ENCODE results near the gene ISY1. TPM values are rescaled to one million over a fixed set of nuclear protein-coding genes. Genes with fewer than 3 reads are reported as not detected.
"Not testable (repeated sequence)": the region's sequence is repeated elsewhere in the genome, so short reads cannot be mapped to it uniquely, and the experiment has no call there.

The ISY1 gene
- total and polyA plus RNA-seq, 4 donors, result 6.4 to 13.2 (median 10.5) TPM

DNA sequence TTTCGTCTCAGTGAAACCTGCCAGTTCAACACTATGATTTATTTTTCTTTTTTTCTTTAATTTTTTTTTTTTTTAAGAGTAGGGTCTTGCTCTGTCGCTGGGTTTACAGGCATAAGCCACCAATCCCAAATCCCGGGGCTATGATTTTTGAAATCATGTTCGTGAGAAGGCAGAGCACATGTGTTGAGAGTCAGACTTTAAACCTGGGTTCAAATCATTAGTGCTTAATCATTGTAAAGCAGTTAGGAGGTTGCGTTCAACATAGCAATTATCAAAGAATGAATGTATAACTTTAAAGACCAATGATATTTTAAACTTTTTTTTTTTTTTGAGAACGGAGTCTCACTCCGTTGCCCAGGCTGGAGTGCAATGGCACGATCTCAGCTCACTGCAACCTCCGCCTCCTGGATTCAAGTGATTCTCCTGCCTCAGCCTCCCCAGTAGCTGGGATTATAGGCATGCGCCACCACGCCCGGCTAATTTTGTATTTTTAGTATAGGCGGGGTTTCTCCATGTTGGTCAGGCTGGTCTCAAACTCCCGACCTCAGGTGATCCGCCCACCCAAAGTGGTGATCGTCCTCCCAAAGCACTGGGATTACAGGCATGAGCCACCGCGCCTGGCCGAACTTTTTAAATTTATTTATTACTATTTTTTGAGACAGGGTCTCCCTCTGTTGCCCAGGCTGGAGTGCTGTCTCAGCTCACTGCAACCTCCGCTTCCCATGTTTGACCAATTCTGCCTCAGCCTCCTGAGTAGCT, 24.1 kb upstream of the ISY1 start:
- not testable (repeated sequence) for H3K9me3 ChIP-seq (ENCODE audit: control insufficient read depth in 4 of 4, low read length in 3 of 4); H3K36me3 ChIP-seq (ENCODE audit: control insufficient read depth in 4 of 4, insufficient read depth in 3 of 4, low read depth in 1 of 4, low read length in 3 of 4); H3K27me3 ChIP-seq (ENCODE audit: control insufficient read depth in 4 of 4, insufficient read depth in 4 of 4, low read length in 3 of 4); DNase-seq (ENCODE audit: low spot score)
- TF ChIP-seq HNF4A (conservative IDR thresholded peaks at IDR 0.05), result peak; percentile 53 to 74
- peak overlapping the region; percentile 98 for H3K27ac ChIP-seq (ENCODE audit: low read depth in 1 of 2, low read length in 2 of 2)
- peak overlapping the region; percentile 94 to 99 for H3K9ac ChIP-seq (ENCODE audit: low read depth in 1 of 2, low read length in 2 of 2)
- 73% methylated on average over 20 of the region's 20 CpGs for WGBS
- peak overlapping the region; percentile 80 to 92 (median 86) for H3K4me3 ChIP-seq (ENCODE audit: low read depth in 1 of 3, low read length in 3 of 3)
- peaks cover 6 to 27% (median 13%) of the 10 kb centered on the region in 4 donors for H3K4me1 ChIP-seq (ENCODE audit: control insufficient read depth in 4 of 4, insufficient read depth in 4 of 4, low read length in 3 of 4)

DNA sequence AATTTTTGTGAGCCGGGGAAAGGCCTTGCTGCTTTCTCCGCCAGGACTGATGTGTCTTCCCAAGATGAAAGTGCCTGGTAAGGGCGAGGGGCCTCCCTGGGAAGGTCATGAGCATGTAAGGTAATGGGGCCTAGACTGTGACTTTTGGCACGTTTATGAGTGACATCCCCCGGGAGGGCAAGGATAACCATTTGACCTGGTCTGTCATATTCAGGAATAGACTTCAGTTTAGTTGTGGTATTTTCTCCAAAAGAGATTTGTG, 23.5 kb upstream of the ISY1 start:
- Histone ChIP-seq H3K36me3 (ENCODE audit: control insufficient read depth in 4 of 4, insufficient read depth in 3 of 4, low read depth in 1 of 4, low read length in 3 of 4) (peaks cover 0 to 3% (median 0%) of the 10 kb centered on the region in 4 donors), H3K9me3 (ENCODE audit: control insufficient read depth in 4 of 4, low read length in 3 of 4) (no peaks in the 10 kb centered on the region), H3K9ac (ENCODE audit: low read depth in 1 of 2, low read length in 2 of 2) (peak overlapping the region; percentile 94 to 99), H3K4me3 (ENCODE audit: low read depth in 1 of 3, low read length in 3 of 3) (peak overlapping the region; percentile 80 to 92 (median 86)), H3K4me1 (ENCODE audit: control insufficient read depth in 4 of 4, insufficient read depth in 4 of 4, low read length in 3 of 4) (peaks cover 11 to 34% (median 18%) of the 10 kb centered on the region in 4 donors), H3K27ac (ENCODE audit: low read depth in 1 of 2, low read length in 2 of 2) (peak overlapping the region; percentile 98), H3K27me3 (ENCODE audit: control insufficient read depth in 4 of 4, insufficient read depth in 4 of 4, low read length in 3 of 4) (no peaks in the 10 kb centered on the region)
- TF ChIP-seq YY1 (IDR thresholded peaks at IDR 0.05) (peak; percentile 14), JUND (IDR thresholded peaks at IDR 0.05) (no peak)
- no peak for DNase-seq (ENCODE audit: low spot score)
- WGBS, result 1% methylated on average over 5 of the region's 5 CpGs

DNA sequence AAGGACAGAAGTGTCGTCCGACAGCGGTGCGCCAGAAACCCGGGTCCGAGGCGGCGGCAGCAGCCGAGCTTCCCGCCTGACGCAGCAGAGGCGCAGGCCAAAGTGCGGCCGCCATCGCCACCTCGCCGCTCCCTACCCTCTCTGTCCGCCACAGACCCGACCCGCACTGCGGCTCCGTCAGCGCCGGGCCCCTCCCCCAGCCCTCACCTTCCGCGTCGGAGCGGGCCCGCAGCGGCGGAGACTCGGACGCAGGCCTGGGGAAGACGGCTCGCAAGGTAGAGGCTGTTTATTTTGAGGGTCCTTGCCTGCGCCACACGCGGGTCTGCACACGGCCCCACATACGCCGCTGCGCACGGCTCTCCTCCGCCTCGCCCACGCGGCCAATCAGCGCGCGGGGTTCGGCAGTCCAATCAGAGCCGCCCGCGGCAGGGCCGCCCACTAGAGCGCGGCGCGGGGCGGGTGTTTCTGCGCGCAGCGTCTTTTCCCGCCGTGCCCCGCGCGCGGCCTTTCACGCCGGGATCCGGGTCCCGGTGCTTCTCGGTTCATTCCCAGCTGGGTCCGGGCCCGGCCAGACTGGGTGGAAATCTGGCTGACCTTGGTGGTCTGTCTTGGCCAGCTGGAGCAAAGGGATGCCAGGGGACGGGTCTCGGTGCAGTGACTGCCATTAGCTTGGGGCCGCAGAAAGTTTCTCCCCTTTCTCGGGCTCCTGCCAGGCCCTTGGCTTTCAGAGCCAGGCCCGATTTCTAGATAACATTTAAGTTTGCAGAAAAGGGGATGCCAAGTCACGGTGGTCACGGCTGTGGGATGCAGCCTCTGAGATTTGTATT, 22.9 kb upstream of the ISY1 start, which contains the start of gene CNBP:
TSS of gene CNBP (minus strand) at position 328 of the 827 bp plus-strand sequence. CDS start 12,139 bp downstream, outside the sequence.
- H3K4me1 ChIP-seq (ENCODE audit: control insufficient read depth in 4 of 4, insufficient read depth in 4 of 4, low read length in 3 of 4), result peaks cover 14 to 39% (median 23%) of the 10 kb centered on the region in 4 donors
- under 1% methylated on average over 83 of the region's 83 CpGs for WGBS
- peak within 1 kb of the TSS; percentile 86 to 96 (median 95) for H3K4me3 ChIP-seq (ENCODE audit: low read depth in 1 of 3, low read length in 3 of 3)

More for the DNA sequence above, 22.9 kb upstream of the ISY1 start, which contains the start of gene CNBP:
- Histone ChIP-seq H3K27ac (ENCODE audit: low read depth in 1 of 2, low read length in 2 of 2) (peak within 1 kb of the TSS; percentile 98), H3K9ac (ENCODE audit: low read depth in 1 of 2, low read length in 2 of 2) (peak within 1 kb of the TSS; percentile 94 to 100), H3K27me3 (ENCODE audit: control insufficient read depth in 4 of 4, insufficient read depth in 4 of 4, low read length in 3 of 4) (no peaks in the 10 kb centered on the region), H3K36me3 (ENCODE audit: control insufficient read depth in 4 of 4, insufficient read depth in 3 of 4, low read depth in 1 of 4, low read length in 3 of 4) (peaks cover 0 to 8% (median 2%) of the 10 kb centered on the region in 4 donors), H3K9me3 (ENCODE audit: control insufficient read depth in 4 of 4, low read length in 3 of 4) (no peaks in the 10 kb centered on the region)
- TF ChIP-seq, protein P1, sequence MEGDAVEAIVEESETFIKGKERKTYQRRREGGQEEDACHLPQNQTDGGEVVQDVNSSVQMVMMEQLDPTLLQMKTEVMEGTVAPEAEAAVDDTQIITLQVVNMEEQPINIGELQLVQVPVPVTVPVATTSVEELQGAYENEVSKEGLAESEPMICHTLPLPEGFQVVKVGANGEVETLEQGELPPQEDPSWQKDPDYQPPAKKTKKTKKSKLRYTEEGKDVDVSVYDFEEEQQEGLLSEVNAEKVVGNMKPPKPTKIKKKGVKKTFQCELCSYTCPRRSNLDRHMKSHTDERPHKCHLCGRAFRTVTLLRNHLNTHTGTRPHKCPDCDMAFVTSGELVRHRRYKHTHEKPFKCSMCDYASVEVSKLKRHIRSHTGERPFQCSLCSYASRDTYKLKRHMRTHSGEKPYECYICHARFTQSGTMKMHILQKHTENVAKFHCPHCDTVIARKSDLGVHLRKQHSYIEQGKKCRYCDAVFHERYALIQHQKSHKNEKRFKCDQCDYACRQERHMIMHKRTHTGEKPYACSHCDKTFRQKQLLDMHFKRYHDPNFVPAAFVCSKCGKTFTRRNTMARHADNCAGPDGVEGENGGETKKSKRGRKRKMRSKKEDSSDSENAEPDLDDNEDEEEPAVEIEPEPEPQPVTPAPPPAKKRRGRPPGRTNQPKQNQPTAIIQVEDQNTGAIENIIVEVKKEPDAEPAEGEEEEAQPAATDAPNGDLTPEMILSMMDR (IDR thresholded peaks at IDR 0.05; ENCODE audit: low read depth, low read length, missing input control), result no peak
- TF ChIP-seq FOXA1 (IDR thresholded peaks at IDR 0.05), result peak; percentile 42
- no peak for TF ChIP-seq FOXA2 (IDR thresholded peaks at IDR 0.05)
- no peak for TF ChIP-seq NR2F2 (IDR thresholded peaks at IDR 0.05)
- TF ChIP-seq EGR1 (IDR thresholded peaks at IDR 0.05; ENCODE audit: low read depth in 2 of 2), result peak; percentile 57 to 86
- no peak for TF ChIP-seq HNF4G (IDR thresholded peaks at IDR 0.05)
- TF ChIP-seq TAF1 (conservative IDR thresholded peaks at IDR 0.05), result peak; percentile 98
- TF ChIP-seq, protein P2, sequence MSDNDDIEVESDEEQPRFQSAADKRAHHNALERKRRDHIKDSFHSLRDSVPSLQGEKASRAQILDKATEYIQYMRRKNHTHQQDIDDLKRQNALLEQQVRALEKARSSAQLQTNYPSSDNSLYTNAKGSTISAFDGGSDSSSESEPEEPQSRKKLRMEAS (IDR thresholded peaks at IDR 0.05), result peak; percentile 29
- peak; percentile 70 for TF ChIP-seq SP1 (IDR thresholded peaks at IDR 0.05)
- TF ChIP-seq GABPA (IDR thresholded peaks at IDR 0.05 in 1 of 2, conservative IDR thresholded peaks at IDR 0.05 in 1 of 2), result peak in 1 of 2 donors; percentile 65
- TF ChIP-seq, protein P3, sequence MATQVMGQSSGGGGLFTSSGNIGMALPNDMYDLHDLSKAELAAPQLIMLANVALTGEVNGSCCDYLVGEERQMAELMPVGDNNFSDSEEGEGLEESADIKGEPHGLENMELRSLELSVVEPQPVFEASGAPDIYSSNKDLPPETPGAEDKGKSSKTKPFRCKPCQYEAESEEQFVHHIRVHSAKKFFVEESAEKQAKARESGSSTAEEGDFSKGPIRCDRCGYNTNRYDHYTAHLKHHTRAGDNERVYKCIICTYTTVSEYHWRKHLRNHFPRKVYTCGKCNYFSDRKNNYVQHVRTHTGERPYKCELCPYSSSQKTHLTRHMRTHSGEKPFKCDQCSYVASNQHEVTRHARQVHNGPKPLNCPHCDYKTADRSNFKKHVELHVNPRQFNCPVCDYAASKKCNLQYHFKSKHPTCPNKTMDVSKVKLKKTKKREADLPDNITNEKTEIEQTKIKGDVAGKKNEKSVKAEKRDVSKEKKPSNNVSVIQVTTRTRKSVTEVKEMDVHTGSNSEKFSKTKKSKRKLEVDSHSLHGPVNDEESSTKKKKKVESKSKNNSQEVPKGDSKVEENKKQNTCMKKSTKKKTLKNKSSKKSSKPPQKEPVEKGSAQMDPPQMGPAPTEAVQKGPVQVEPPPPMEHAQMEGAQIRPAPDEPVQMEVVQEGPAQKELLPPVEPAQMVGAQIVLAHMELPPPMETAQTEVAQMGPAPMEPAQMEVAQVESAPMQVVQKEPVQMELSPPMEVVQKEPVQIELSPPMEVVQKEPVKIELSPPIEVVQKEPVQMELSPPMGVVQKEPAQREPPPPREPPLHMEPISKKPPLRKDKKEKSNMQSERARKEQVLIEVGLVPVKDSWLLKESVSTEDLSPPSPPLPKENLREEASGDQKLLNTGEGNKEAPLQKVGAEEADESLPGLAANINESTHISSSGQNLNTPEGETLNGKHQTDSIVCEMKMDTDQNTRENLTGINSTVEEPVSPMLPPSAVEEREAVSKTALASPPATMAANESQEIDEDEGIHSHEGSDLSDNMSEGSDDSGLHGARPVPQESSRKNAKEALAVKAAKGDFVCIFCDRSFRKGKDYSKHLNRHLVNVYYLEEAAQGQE (IDR thresholded peaks at IDR 0.05), result peak; percentile 87
- TF ChIP-seq, protein P4, sequence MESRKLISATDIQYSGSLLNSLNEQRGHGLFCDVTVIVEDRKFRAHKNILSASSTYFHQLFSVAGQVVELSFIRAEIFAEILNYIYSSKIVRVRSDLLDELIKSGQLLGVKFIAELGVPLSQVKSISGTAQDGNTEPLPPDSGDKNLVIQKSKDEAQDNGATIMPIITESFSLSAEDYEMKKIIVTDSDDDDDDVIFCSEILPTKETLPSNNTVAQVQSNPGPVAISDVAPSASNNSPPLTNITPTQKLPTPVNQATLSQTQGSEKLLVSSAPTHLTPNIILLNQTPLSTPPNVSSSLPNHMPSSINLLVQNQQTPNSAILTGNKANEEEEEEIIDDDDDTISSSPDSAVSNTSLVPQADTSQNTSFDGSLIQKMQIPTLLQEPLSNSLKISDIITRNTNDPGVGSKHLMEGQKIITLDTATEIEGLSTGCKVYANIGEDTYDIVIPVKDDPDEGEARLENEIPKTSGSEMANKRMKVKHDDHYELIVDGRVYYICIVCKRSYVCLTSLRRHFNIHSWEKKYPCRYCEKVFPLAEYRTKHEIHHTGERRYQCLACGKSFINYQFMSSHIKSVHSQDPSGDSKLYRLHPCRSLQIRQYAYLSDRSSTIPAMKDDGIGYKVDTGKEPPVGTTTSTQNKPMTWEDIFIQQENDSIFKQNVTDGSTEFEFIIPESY (IDR thresholded peaks at IDR 0.05), result peak; percentile 16
- TF ChIP-seq JUND (IDR thresholded peaks at IDR 0.05), result peak in 1 of 2 donors; percentile 25
- TF ChIP-seq YY1 (IDR thresholded peaks at IDR 0.05), result peak; percentile 65
- TF ChIP-seq, protein P5, sequence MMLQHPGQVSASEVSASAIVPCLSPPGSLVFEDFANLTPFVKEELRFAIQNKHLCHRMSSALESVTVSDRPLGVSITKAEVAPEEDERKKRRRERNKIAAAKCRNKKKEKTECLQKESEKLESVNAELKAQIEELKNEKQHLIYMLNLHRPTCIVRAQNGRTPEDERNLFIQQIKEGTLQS (IDR thresholded peaks at IDR 0.05), result no peak
- peak in 1 of 2 donors; percentile 39 for TF ChIP-seq RAD21 (IDR thresholded peaks at IDR 0.05)
- TF ChIP-seq HNF4A (conservative IDR thresholded peaks at IDR 0.05), result no peak
- peak; percentile 13 to 29 for TF ChIP-seq RXRA (IDR thresholded peaks at IDR 0.05)
- DNase-seq (ENCODE audit: low spot score), result peak; percentile 94

All from liver (tissue), 9 donors.